Natural killer cell (primary cell): ENCODE measurements around the gene PIGR. TPM values are rescaled to one million over a fixed set of nuclear protein-coding genes. Genes with fewer than 3 reads are reported as not detected.

ENCODE experiments used
- ATAC-seq, 3 donors: fragments of 150-1000 bp in 2 of 3; fragments of 200-7000 bp in 1 of 3; cut with Tn5 transposase; 1 replicate in 1 of 3; 2 replicates in 2 of 3; pipeline ENCODE4 v1.10.0; 2021; ENCODE audit warnings: mild to moderate bottlenecking in 2 of 3, moderate library complexity in 2 of 3
- DNase-seq, 2 donors: peaks; one replicate each; pipeline versions ENCODE4 v3.0.0 to v3.0.0-alpha.2; 2013 to 2021; ENCODE audit warnings: mixed read lengths in 1 of 2
- H3K27ac ChIP-seq: one replicate; pipeline ENCODE4 v1.5.1; 2013; ENCODE audit warnings: mild to moderate bottlenecking, low read length
- H3K27me3 ChIP-seq: one replicate; pipeline ENCODE4 v1.6.1; 2013; ENCODE audit warnings: low read length; ENCODE audit not compliant: control insufficient read depth, insufficient read depth
- H3K36me3 ChIP-seq: one replicate; pipeline ENCODE4 v1.6.1; 2013; ENCODE audit warnings: low read length; ENCODE audit not compliant: control insufficient read depth, insufficient read depth
- H3K4me1 ChIP-seq: one replicate; pipeline ENCODE4 v1.6.1; 2013; ENCODE audit warnings: low read length; ENCODE audit not compliant: control insufficient read depth, insufficient read depth
- H3K4me3 ChIP-seq: one replicate; pipeline ENCODE4 v1.5.1; 2013; ENCODE audit warnings: low read length
- H3K9me3 ChIP-seq: one replicate; pipeline ENCODE4 v1.6.1; 2013; ENCODE audit warnings: low read length; ENCODE audit not compliant: control insufficient read depth, insufficient read depth
- H3K27ac Mint-ChIP-seq, 2 donors: one replicate each; pipeline ENCODE4 v1.8.0; 2022; ENCODE audit warnings: mild to moderate bottlenecking in 2 of 2, mixed read lengths in 2 of 2, moderate library complexity in 1 of 2
- H3K27me3 Mint-ChIP-seq, 2 donors: one replicate each; pipeline ENCODE4 v1.8.0; 2022; ENCODE audit warnings: low read depth in 2 of 2, mixed read lengths in 2 of 2
- H3K36me3 Mint-ChIP-seq: one replicate; pipeline ENCODE4 v1.8.0; 2022; ENCODE audit warnings: mixed read lengths
- H3K4me1 Mint-ChIP-seq, 2 donors: one replicate each; pipeline ENCODE4 v1.8.0; 2022; ENCODE audit warnings: mixed read lengths in 2 of 2
- H3K4me3 Mint-ChIP-seq: one replicate; pipeline ENCODE4 v1.8.0; 2022; ENCODE audit warnings: mild to moderate bottlenecking, moderate library complexity, mixed read lengths
- H3K9me3 Mint-ChIP-seq, 2 donors: one replicate each; pipeline ENCODE4 v1.8.0; 2022; ENCODE audit warnings: mixed read lengths in 2 of 2
- WGBS: methylation state at CpG from one replicate; pipeline ENCODE4 v1.1.7; 2013; ENCODE audit warnings: missing lambda C conversion rate; ENCODE audit not compliant: insufficient coverage; 5-methylcytosine and 5-hydroxymethylcytosine counted together
- intact Hi-C: fragments of 100-400 bp; cut with micrococcal nuclease; formaldehyde crosslinking; loops from one replicate; pipeline ENCODE4 v1.14.2; 2022
- total RNA-seq, 4 donors: library from RNA; stranded (reverse); fragments of 120-200 nt in 1 of 4; gene quantifications; one replicate each; pipeline versions ENCODE4 v1.2.3 to v1.2.4, GENCODE V29; 2013 to 2022
- TF ChIP-seq, protein P1 (sequence below): fragments of 200-600 bp; IDR thresholded peaks from one replicate; pipeline ENCODE4 v1.8.0; 2022; ENCODE audit warnings: antibody characterized with exemption

Gene PIGR
- total RNA-seq, 3 donors from 2014 or later (not counting 1 experiment from before 2014, with no cell fraction given): 0.38 TPM; not detected in 2

DNA sequence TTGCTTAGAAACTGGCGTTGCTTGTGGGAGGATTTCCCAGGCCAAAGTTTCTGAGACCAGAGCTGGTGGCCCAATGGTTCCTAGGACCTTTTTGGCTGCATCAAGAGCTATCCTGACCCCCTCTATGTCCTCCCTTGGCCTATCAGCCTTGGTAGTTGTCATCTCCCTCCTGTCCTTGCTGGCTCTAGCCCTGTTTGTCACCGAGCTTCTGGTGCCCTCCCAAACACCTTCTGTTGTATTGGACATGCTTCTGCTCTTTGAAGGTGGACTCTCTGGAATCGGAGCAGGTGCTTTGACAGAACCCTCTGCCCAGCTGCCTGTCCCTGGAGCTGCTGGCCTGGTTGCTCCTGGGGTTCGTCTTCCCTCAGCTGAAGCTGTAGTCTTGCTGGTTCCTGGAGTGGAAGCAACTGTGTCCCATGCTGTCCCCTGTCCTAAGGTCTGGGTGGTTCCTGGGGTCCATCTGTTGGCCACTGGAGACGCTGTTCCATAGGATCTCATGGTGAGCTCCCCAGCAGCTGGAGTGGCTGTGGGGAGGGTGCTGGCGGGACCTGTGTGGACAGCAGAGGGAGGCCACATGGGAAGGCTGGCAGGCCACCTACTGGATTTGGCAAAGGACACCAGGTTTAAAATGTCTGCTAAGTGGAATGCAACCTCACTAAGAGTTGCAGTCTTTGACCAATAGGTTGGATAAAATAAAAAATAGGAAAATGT is 14.6 kb upstream of the PIGR start:
- Mint-ChIP-seq H3K27ac (no peak overlapping the region), H3K36me3 (no peaks in the 10 kb centered on the region), H3K4me3 (no peak overlapping the region), H3K4me1 (peaks cover 0 to 10% of the 10 kb centered on the region in 2 donors), H3K27me3 (no peaks in the 10 kb centered on the region), H3K9me3 (no peaks in the 10 kb centered on the region)
- Histone ChIP-seq H3K36me3 (no peaks in the 10 kb centered on the region), H3K9me3 (no peaks in the 10 kb centered on the region), H3K4me1 (peaks cover 5% of the 10 kb centered on the region), H3K27ac (no peak overlapping the region), H3K4me3 (no peak overlapping the region), H3K27me3 (no peaks in the 10 kb centered on the region)
- intact Hi-C loops: no loop called here
- DNase-seq (no peak), ATAC-seq (no peak)
- WGBS: 87% methylated on average over 6 of the region's 6 CpGs
- TF ChIP-seq, protein P1, sequence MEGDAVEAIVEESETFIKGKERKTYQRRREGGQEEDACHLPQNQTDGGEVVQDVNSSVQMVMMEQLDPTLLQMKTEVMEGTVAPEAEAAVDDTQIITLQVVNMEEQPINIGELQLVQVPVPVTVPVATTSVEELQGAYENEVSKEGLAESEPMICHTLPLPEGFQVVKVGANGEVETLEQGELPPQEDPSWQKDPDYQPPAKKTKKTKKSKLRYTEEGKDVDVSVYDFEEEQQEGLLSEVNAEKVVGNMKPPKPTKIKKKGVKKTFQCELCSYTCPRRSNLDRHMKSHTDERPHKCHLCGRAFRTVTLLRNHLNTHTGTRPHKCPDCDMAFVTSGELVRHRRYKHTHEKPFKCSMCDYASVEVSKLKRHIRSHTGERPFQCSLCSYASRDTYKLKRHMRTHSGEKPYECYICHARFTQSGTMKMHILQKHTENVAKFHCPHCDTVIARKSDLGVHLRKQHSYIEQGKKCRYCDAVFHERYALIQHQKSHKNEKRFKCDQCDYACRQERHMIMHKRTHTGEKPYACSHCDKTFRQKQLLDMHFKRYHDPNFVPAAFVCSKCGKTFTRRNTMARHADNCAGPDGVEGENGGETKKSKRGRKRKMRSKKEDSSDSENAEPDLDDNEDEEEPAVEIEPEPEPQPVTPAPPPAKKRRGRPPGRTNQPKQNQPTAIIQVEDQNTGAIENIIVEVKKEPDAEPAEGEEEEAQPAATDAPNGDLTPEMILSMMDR: no peak

DNA sequence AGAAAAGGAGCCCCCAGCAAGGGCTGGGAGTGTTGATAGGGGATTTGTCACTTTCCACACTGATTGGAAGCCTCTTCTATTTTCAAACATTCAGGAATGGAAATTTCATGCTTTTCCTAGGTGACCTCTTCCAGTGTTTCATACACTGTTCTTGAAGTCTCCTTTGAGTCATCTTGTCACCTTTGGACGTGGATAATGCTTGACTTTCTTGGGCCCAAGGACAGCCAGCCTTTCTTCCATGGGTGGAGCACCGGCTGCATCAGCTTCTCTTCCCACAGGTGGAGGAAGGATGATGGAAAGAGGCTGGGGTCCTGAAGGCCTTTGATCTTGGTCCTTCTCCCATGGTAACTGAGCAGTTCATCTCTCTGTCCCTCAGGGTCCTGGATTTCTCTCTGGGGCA is 11.9 kb upstream of the PIGR start:
- no peak overlapping the region for H3K27ac Mint-ChIP-seq
- H3K27me3 Mint-ChIP-seq: no peaks in the 10 kb centered on the region

DNA sequence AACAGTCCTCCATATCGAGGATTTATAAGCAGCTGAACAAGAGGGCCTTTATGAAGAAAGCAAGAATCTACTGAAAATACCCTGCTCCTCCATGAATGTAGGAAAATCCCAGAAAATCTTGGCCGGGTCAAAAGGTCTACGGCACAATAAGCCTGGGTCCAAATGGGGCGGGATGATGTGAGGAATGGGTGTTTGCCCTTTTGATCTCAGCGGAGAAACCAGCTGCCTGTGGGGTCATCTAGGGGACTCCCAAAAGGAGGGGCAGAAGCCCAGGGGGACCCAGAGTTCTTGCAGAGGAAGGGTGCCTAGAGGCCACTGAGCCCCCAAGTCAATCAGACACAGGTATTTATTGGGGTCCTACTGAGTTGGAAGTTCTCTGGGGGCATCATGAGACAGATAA is 11.4 kb upstream of the PIGR start:
- H3K9me3 Mint-ChIP-seq: no peaks in the 10 kb centered on the region
- no peak overlapping the region for H3K4me3 Mint-ChIP-seq
- no peak overlapping the region for H3K4me3 ChIP-seq
- TF ChIP-seq, protein P1: no peak
- WGBS: 96% methylated on average over 5 of the region's 5 CpGs
- intact Hi-C loops: no loop called here
- no peak overlapping the region for H3K27ac ChIP-seq
- no peaks in the 10 kb centered on the region for H3K27me3 ChIP-seq
- no peak overlapping the region for H3K27ac Mint-ChIP-seq
- no peak for DNase-seq
- no peak for ATAC-seq
- H3K4me1 Mint-ChIP-seq: peaks cover 0 to 7% of the 10 kb centered on the region in 2 donors
- no peaks in the 10 kb centered on the region for H3K36me3 ChIP-seq
- peaks cover 5% of the 10 kb centered on the region for H3K4me1 ChIP-seq
- H3K36me3 Mint-ChIP-seq: no peaks in the 10 kb centered on the region
- no peaks in the 10 kb centered on the region for H3K27me3 Mint-ChIP-seq
- H3K9me3 ChIP-seq: no peaks in the 10 kb centered on the region

More for the DNA sequence above, 11.9 kb upstream of the PIGR start:
- no peak for DNase-seq
- no peaks in the 10 kb centered on the region for H3K36me3 Mint-ChIP-seq
- peaks cover 0 to 10% of the 10 kb centered on the region in 2 donors for H3K4me1 Mint-ChIP-seq
- Histone ChIP-seq H3K27me3 (no peaks in the 10 kb centered on the region), H3K9me3 (no peaks in the 10 kb centered on the region), H3K27ac (no peak overlapping the region), H3K36me3 (no peaks in the 10 kb centered on the region), H3K4me1 (peaks cover 5% of the 10 kb centered on the region), H3K4me3 (no peak overlapping the region)
- 80% methylated on average over 2 of the region's 2 CpGs for WGBS
- ATAC-seq: no peak
- TF ChIP-seq, protein P1: no peak
- H3K9me3 Mint-ChIP-seq: no peaks in the 10 kb centered on the region
- no peak overlapping the region for H3K4me3 Mint-ChIP-seq
- intact Hi-C loops: no loop called here
